Mucosa of descending colon (tissue), 3 donors: ENCODE measurements around the gene PIN1. TPM values are rescaled to one million over a fixed set of nuclear protein-coding genes. Genes with fewer than 3 reads are reported as not detected.
A peak's percentile ranks its signal among the peaks of the same experiment; 100 is the strongest.

Experiments
- ATAC-seq: fragments of 200-7000 bp; cut with Tn5 transposase; one replicate; pipeline ENCODE4 v1.9.1; 2020; ENCODE audit warnings: mild to moderate bottlenecking, moderate library complexity
- DNase-seq, 3 donors: peaks; one replicate each; pipeline ENCODE4 v3.0.0-alpha.2; 2020
- H3K36me3 ChIP-seq: fragments of 200-600 bp; one replicate; pipeline ENCODE4 v1.8.0; 2021; ENCODE audit warnings: low read depth, mild to moderate bottlenecking
- H3K4me1 ChIP-seq: fragments of 200-600 bp; one replicate; pipeline ENCODE4 v1.8.0; 2021; ENCODE audit warnings: low read depth, mild to moderate bottlenecking
- H3K4me3 ChIP-seq: fragments of 200-600 bp; one replicate; pipeline ENCODE4 v1.8.0; 2021; ENCODE audit warnings: mild to moderate bottlenecking
- H3K9me3 ChIP-seq: fragments of 200-600 bp; one replicate; pipeline ENCODE4 v1.8.0; 2021; ENCODE audit warnings: mild to moderate bottlenecking
- CTCF ChIP-seq: fragments of 200-600 bp; IDR thresholded peaks from one replicate; pipeline ENCODE4 v1.8.0; 2022; ENCODE audit warnings: antibody characterized with exemption, mild to moderate bottlenecking
- intact Hi-C, 2 donors: fragments of 100-400 bp; cut with DNase I in 1 of 2; cut with micrococcal nuclease in 1 of 2; formaldehyde crosslinking; loops; one replicate each; pipeline versions ENCODE4 v1.11.0 to v1.11.1; 2022; cut with DNase I, micrococcal nuclease
- total RNA-seq, 3 donors: library from RNA; stranded (reverse); fragmentation: NEBNext Ultra II Directional in 2 of 3; extraction: Animal tissue kit (Norgen Biotek cat#: 25700) in 2 of 3; gene quantifications; one replicate each; pipeline versions ENCODE4 v1.2.1 to v1.2.4, GENCODE V29; 2021 to 2023
- donor health status: DM: no; HTN: no; CAD: no; lungs with moderate emphysema.
- donor health status: DM: no; HTN: no; CAD: no.
- donor health status: DM: no; HTN: yes; CAD: no.

Gene PIN1
- total RNA-seq, 3 donors from 2014 or later: 44.5 to 64.2 (median 52.5) TPM

- no peaks in the 10 kb centered on the region for H3K9me3 ChIP-seq
- H3K36me3 ChIP-seq: no peaks in the 10 kb centered on the region
- peaks cover 20% of the 10 kb centered on the region for H3K4me1 ChIP-seq
- ATAC-seq (no peak), DNase-seq (no peak)
- TF ChIP-seq CTCF: no peak
- intact Hi-C loops: no loop called here
- no peak overlapping the region for H3K4me3 ChIP-seq
Measured at GRCh38 chr19:9823816-9824215, 11.3 kb upstream of the PIN1 start.

GRCh38 chr19:9827289-9828238 is 7.6 kb upstream of the PIN1 start, which contains the start of gene UBL5:
Gene UBL5 (plus strand): TSS chr19:9827918. CDS start chr19:9828338, 420 bp downstream.
- H3K9me3 ChIP-seq: no peaks in the 10 kb centered on the region
- peak within 1 kb of the TSS; percentile 82 for H3K4me3 ChIP-seq
- DNase-seq (peak; percentile 92 to 96 (median 93)), ATAC-seq (peak; percentile 99)
- peaks cover 20% of the 10 kb centered on the region for H3K4me1 ChIP-seq
- intact Hi-C loops: no loop called here
- H3K36me3 ChIP-seq: no peaks in the 10 kb centered on the region
- TF ChIP-seq CTCF: no peak

- intact Hi-C loops: no loop called here
- ATAC-seq (no peak), DNase-seq (no peak)
- TF ChIP-seq CTCF: no peak
- no peaks in the 10 kb centered on the region for H3K36me3 ChIP-seq
- H3K4me1 ChIP-seq: peaks cover 20% of the 10 kb centered on the region
- peak overlapping the region; percentile 82 for H3K4me3 ChIP-seq
- H3K9me3 ChIP-seq: no peaks in the 10 kb centered on the region
Measured at GRCh38 chr19:9828551-9829063, 6.5 kb upstream of the PIN1 start.

- no peak for DNase-seq
- Histone ChIP-seq H3K4me3 (no peak overlapping the region), H3K4me1 (peaks cover 8% of the 10 kb centered on the region), H3K9me3 (no peaks in the 10 kb centered on the region), H3K36me3 (no peaks in the 10 kb centered on the region)
- intact Hi-C loops: no loop called here
- ATAC-seq: no peak
- no peak for TF ChIP-seq CTCF
Measured at GRCh38 chr19:9834307-9834725, 802 bp upstream of the PIN1 start.

GRCh38 chr19:9835507-9835949 is 410 bp downstream of the PIN1 start:
- no peak for TF ChIP-seq CTCF
- DNase-seq (no peak), ATAC-seq (peak; percentile 12)
- intact Hi-C loops: no loop called here
- Histone ChIP-seq H3K36me3 (no peaks in the 10 kb centered on the region), H3K9me3 (no peaks in the 10 kb centered on the region), H3K4me3 (peak overlapping the region; percentile 99), H3K4me1 (peaks cover 8% of the 10 kb centered on the region)
